ENCODE data around the gene PAPOLG. TPM values are rescaled to one million over a fixed set of nuclear protein-coding genes. Genes with fewer than 3 reads are reported as not detected.

Gene PAPOLG
- total and polyA plus RNA-seq, 2 of the 4 experiments (the other 2 are of a cell fraction), result 3.5 to 12.4 TPM

GRCh38 chr2:60847854-60848253, 91.8 kb downstream of the PAPOLG start:
- Histone ChIP-seq H3K4me2 (ENCODE audit: low read depth, low read length) (no peak overlapping the region), H2BK20ac (ENCODE audit: low read depth, low read length) (no peak overlapping the region), H3K27ac (ENCODE audit: insufficient read depth, low read length) (no peak overlapping the region), H3K79me1 (ENCODE audit: low read depth in 1 of 2, low read length in 2 of 2) (no peaks in the 10 kb centered on the region), H4K5ac (ENCODE audit: low read depth, low read length) (no peak overlapping the region), H2AK5ac (ENCODE audit: low read depth, low read length) (no peak overlapping the region), H2BK5ac (ENCODE audit: low read depth, low read length, poor library complexity, severe bottlenecking) (no peak overlapping the region), H3K9me3 (ENCODE audit: control insufficient read depth, insufficient read depth, low read length) (no peaks in the 10 kb centered on the region), H3K4me3 (ENCODE audit: insufficient read depth, low read depth, low read length) (no peak overlapping the region), H3K18ac (ENCODE audit: low read depth, low read length) (no peak overlapping the region), H4K8ac (ENCODE audit: low read depth in 2 of 2, low read length in 2 of 2) (no peak overlapping the region), H3K56ac (ENCODE audit: extremely low read depth, insufficient read depth, low read length) (no peak overlapping the region), H3K9me1 (ENCODE audit: insufficient read depth, low read length) (no peaks in the 10 kb centered on the region), H2AK9ac (replicated peaks; ENCODE audit: low read depth, low read length, poor library complexity) (no peak overlapping the region), H3K27me3 (ENCODE audit: control insufficient read depth, insufficient read depth, low read length) (peaks cover 4% of the 10 kb centered on the region), H2AFZ (replicated peaks; ENCODE audit: low read length, poor library complexity) (no peak overlapping the region), H3K9ac (ENCODE audit: low read depth, low read length) (no peak overlapping the region), H2BK120ac (ENCODE audit: low read depth, low read length) (no peak overlapping the region), H4K20me1 (ENCODE audit: insufficient read depth, low read length) (no peaks in the 10 kb centered on the region), H4K91ac (ENCODE audit: insufficient read depth, low read depth, low read length) (no peak overlapping the region), H3K14ac (replicated peaks; ENCODE audit: low read depth, low read length) (no peak overlapping the region), H2BK15ac (ENCODE audit: low read depth, low read length) (no peak overlapping the region), H3K4ac (ENCODE audit: low read depth, low read length) (no peak overlapping the region), H3K4me1 (ENCODE audit: control insufficient read depth, insufficient read depth, low read length) (no peaks in the 10 kb centered on the region), H3K36me3 (ENCODE audit: control insufficient read depth, insufficient read depth, low read length) (no peaks in the 10 kb centered on the region), H3K23ac (ENCODE audit: low read depth, low read length) (no peak overlapping the region)
- DNase-seq, result no peak
- CTCF ChIA-PET, result no interaction called here
- intact Hi-C loops (cut with micrococcal nuclease), result no loop called here
- TF ChIP-seq POLR2A (IDR thresholded peaks at IDR 0.05; ENCODE audit: low read depth, low read length) (no peak), RCOR1 (IDR thresholded peaks at IDR 0.05; ENCODE audit: insufficient replicate concordance, low read length) (no peak)
- in situ Hi-C loops (cut with MboI; ENCODE audit: low sequenced_read_pairs), result no loop called here
- dilution Hi-C loops (cut with HindIII; ENCODE audit: low sequenced_read_pairs, unreplicated experiment), result no loop called here
- no peak for ATAC-seq (ENCODE audit: low read depth)
- POLR2A ChIA-PET (ENCODE audit: unreplicated experiment), result no interaction called here
- 80% methylated on average over 1 of the region's 6 CpGs; no CpG with 5 or more reads in 1 of the 2 experiments for WGBS, 2 experiments (ENCODE audit: extremely low coverage in 2 of 2, insufficient read length in 1 of 2)
- no TSS peak for BruUV-seq (replicated peaks)

Small RNA genes lying within 50 kb of the gene (microRNA-seq; reads per million reads assigned to microRNA genes)
- not detected for gene RN7SL632P (ENCODE audit: insufficient read depth, insufficient read length)
- not detected for gene RNU6-612P (ENCODE audit: insufficient read depth, insufficient read length)

Small RNA genes lying within 50 kb of the gene (small RNA-seq; reads per million reads assigned to genes)
- gene RN7SL632P, result 0 to 0.08 (median 0) reads per million in 5 experiments
- gene RNU6-612P, result 0 reads per million in 5 experiments

Other genes with a start within 250 kb of the PAPOLG start
- 1.1 and 1.7 TPM in 2 replicates for gene BCL11A, start 202.6 kb upstream of the PAPOLG start, total RNA-seq (2012; rRNA removed)
- gene BCL11A, start 202.6 kb upstream of the PAPOLG start, polyA plus RNA-seq (2012; rRNA removed), result 1.0 and 1.2 TPM in 2 replicates
- gene REL, start 125.3 kb downstream of the PAPOLG start, total RNA-seq (2012; rRNA removed), result 4.3 and 5.3 TPM in 2 replicates
- 1.2 and 1.3 TPM in 2 replicates for gene REL, start 125.3 kb downstream of the PAPOLG start, polyA plus RNA-seq (2012; rRNA removed)